IPS-18c (cell line): ENCODE results near the gene MARK4.
A peak's percentile ranks its signal among the peaks of the same experiment; 100 is the strongest.
"Not testable (repeated sequence)": the region's sequence is repeated elsewhere in the genome, so short reads cannot be mapped to it uniquely, and the experiment has no call there.

Source experiments
- H3K4me3 ChIP-seq: 2 replicates; pipeline ENCODE4 v1.7.0; 2013; ENCODE audit warnings: low read depth, mild to moderate bottlenecking, low read length, moderate library complexity; ENCODE audit not compliant: insufficient read depth
- H3K9me3 ChIP-seq: one replicate; pipeline ENCODE4 v1.6.1; 2013; ENCODE audit warnings: mild to moderate bottlenecking, low read length, moderate library complexity; ENCODE audit not compliant: control insufficient read depth, insufficient read depth

MARK4 gene

GRCh38 chr19:45312285-45312684 lies 61.2 kb downstream of the MARK4 start:
- not testable (repeated sequence) for H3K9me3 ChIP-seq, H3K4me3 ChIP-seq

DNA sequence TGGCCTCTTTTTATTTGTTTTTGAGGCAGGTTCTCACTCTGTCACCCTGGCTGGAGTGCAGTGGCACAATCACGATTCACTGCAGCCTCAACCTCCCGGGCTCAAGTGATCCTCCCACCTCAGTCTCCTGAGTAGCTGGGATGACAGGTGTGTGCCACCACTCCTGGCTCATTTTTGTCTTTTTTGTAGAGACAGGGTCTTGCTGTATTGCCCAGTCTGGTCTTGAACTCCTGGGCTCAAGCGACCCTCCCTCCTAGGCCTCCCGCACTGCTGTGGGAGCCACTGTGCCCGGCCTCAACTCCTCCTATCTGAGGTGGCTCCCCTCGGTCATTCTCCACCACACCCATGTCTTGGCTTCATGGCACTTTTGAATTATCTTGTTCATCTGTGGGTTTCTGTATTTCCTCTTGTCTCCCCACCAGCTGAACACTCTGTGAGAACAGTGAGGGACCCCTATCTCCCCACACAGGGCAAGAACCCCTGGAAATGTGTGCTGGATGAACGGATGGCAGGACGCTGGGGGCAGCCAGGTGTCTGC lies 63.7 kb downstream of the MARK4 start:
- no peak overlapping the region for H3K4me3 ChIP-seq
- H3K9me3 ChIP-seq = peaks cover 2% of the 10 kb centered on the region

DNA sequence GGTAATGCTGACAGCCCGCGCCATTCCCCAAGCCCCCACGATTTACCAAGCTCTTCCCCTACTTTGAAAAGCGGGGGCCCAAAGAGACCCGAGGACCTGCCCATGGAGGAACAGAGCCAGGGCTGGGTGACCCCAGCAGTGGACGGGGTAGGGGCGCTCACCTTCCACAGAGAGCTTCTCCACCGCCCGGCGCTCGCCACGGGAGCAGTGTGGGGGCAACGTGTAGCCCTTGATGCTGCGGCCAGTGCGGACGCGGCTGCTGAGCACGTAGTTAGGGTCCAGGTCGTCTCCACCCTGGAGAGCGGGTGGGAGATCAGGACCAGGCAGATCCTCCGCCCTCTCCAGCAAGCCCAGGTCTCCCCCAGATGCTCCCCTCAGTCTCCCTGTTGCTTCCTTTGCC lies 64.2 kb downstream of the MARK4 start:
- Histone ChIP-seq H3K4me3 (no peak overlapping the region), H3K9me3 (peaks cover 2% of the 10 kb centered on the region)

GRCh38 chr19:45320997-45321775 lies 70.1 kb downstream of the MARK4 start:
- peaks cover 2% of the 10 kb centered on the region for H3K9me3 ChIP-seq

GRCh38 chr19:45321848-45322247 lies 70.8 kb downstream of the MARK4 start:
- H3K9me3 ChIP-seq = peaks cover 2% of the 10 kb centered on the region
- H3K4me3 ChIP-seq = no peak overlapping the region

More at GRCh38 chr19:45320997-45321775, 70.1 kb downstream of the MARK4 start:
- no peak overlapping the region for H3K4me3 ChIP-seq

GRCh38 chr19:45322311-45322710 lies 71.2 kb downstream of the MARK4 start:
- Histone ChIP-seq H3K4me3 (no peak overlapping the region), H3K9me3 (peaks cover 2% of the 10 kb centered on the region)

- H3K9me3 ChIP-seq = peaks cover 2% of the 10 kb centered on the region
- peak within 1 kb of the TSS; percentile 30 for H3K4me3 ChIP-seq
Observed at GRCh38 chr19:45322744-45323281, 71.7 kb downstream of the MARK4 start, which contains the start of gene CKM. Gene CKM (minus strand): TSS chr19:45322875. CDS start chr19:45319713, 3,162 bp downstream.

DNA sequence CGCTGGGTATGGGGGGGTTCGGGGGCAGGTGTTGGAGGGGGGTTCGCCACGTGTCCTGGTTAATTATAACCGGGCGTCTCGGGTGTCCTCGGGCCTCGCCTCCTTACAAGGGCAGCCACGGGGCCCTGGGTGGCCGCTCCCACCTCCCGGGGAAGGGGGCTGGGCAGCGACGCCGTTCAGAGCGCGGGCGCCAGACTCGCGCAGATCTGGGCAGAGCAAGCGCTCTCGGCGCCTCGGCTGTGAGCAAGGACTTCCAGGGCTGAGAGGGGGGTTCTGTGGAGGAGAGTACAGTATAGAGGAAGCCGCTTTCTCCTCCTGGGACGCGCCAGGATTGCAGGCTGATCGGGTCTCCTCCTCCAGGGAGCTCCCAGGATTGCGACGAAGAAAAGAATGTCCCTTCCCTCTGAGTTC lies 72.6 kb downstream of the MARK4 start:
- Histone ChIP-seq H3K9me3 (peaks cover 2% of the 10 kb centered on the region), H3K4me3 (peak overlapping the region; percentile 30)

DNA sequence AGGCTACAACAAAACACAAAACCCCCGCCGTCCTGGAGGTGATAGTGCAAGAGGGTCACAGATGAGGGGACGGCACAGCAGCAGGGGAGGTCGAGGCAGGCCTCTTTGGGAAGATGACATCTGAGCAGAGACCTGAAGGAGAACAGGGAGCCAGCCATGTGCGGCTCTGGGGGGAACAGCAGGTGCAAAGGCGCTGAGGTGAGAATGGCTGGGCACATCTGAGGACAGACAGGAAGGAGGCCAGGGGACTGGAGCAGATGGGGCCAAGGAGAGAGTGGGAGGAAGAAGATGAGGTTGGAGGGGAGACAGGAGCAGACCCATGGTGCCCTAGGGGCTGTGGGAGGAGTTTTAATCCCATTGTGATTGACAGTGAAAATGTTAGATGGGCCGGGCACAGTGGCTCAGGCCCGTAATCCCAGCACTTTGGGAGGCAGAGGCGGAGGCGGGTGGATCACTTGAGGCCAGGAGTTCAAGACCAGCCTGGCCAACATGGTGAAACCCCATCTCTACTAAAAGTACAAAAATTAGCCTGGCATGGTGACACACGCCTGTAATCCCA lies 73.4 kb downstream of the MARK4 start:
- peaks cover under 1% of the 10 kb centered on the region for H3K9me3 ChIP-seq
- H3K4me3 ChIP-seq = no peak overlapping the region

- Histone ChIP-seq H3K9me3 (no peaks in the 10 kb centered on the region), H3K4me3 (no peak overlapping the region)
Observed at GRCh38 chr19:45327404-45328143, 76.5 kb downstream of the MARK4 start.

DNA sequence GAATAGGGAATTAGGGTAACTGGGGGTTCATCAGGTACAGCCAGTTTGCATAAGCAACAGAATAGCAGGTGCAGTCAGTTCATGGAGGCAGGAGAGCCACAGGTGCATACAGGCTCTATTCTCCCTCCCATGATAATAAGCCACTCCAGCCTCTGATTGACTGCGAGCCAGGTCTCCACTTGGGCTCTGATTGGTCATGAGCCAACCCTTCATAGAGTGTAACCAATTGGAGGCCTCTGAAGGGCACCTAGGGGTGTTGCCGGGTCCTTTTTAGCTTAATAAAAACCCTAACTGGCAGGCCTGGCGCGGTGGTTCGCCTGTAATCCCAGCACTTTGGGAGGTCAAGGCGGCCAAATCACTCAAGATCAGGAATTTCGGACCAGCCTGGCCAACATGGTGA lies 80.3 kb downstream of the MARK4 start:
- H3K9me3 ChIP-seq = no peaks in the 10 kb centered on the region
- H3K4me3 ChIP-seq = no peak overlapping the region

DNA sequence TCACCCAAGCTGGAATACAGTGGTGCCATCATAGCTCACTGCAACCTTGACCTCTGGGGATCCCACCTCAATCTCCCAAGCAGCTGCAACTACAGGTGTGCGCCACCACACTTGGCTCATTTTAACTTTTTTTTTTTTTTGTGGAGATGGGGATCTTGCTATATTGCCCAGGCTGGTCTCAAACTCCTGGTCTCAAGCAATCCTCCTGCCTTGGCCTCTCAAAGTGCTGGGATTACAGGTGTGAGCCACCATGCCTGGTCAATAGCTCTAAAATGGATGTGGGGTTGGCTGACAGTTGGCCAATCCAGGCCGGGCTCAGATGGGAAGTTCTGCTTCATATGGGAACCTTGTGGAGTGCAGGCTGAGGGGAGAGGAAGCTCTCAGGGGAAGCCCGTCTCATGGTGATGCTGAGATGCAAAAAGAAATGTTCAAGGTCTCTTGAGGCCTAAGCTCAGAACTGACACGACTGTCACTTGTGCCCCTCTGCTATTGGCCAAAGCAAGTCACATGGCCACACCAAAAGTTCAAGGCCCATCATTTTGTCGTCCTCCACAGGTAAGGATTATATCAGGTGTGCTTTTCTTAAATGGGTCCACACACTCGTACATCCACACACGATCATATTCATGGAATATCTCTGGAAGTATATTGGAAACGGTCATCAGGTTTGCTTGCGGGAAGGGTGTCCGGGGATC lies 82.7 kb downstream of the MARK4 start:
- no peak overlapping the region for H3K4me3 ChIP-seq
- no peaks in the 10 kb centered on the region for H3K9me3 ChIP-seq

GRCh38 chr19:45334881-45335280 lies 83.8 kb downstream of the MARK4 start:
- not testable (repeated sequence) for H3K9me3 ChIP-seq, H3K4me3 ChIP-seq

DNA sequence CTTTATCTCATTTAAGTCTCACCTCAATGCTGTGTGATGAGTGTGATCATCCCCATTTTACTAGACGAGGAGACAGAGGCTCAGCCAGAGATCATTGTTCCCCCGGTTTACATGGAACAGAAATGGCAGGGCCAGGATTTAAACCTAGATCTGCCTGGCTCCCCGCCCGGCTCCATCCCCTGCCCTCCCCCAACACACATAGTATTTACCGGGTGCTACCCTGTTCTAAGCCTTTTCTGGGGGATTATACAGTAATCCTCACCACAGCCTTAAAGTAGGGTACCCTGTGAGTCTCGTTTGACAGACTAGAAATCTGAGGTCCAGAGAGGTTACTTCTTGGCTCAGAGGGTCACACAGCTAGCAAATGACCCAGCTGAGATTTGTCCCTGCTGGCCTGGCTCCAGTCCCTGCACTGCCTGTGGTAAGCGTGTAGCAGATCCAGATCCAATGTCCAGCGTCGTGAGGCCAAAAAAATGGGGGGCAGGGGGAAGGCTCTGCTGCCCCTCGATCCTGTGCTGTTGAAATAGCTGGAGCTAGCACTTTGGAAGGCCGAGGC lies 85.7 kb downstream of the MARK4 start:
- no peak overlapping the region for H3K4me3 ChIP-seq
- H3K9me3 ChIP-seq = no peaks in the 10 kb centered on the region

DNA sequence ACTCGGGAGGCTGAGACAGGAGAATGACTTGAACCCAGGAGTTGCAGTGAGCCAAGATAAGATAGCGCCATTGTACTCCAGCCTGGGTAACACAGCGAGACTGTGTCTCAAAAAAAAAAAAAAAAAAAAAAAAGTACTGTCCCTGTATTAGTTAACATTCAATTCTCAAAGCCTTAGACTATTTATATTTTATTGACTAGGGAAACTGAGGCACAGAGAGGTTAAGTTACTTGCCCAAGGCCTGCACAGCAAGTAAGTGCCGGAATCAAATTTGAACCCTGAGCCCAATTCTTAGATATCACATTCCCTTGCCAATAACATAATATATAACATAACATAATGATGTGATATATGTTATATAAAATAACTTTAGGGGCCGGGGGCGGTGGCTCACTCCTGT lies 88.6 kb downstream of the MARK4 start:
- Histone ChIP-seq H3K9me3 (no peaks in the 10 kb centered on the region), H3K4me3 (no peak overlapping the region)

GRCh38 chr19:45340232-45340898 lies 89.3 kb downstream of the MARK4 start, which contains the start of gene KLC3:
Gene KLC3 (plus strand): TSS chr19:45340750. CDS start chr19:45345542, 4,792 bp downstream.
- peak within 1 kb of the TSS; percentile 66 for H3K4me3 ChIP-seq

More at GRCh38 chr19:45340232-45340898, 89.3 kb downstream of the MARK4 start, which contains the start of gene KLC3:
- H3K9me3 ChIP-seq = no peaks in the 10 kb centered on the region
